ENCODE results near the gene SH2D4B.

SH2D4B gene

DNA sequence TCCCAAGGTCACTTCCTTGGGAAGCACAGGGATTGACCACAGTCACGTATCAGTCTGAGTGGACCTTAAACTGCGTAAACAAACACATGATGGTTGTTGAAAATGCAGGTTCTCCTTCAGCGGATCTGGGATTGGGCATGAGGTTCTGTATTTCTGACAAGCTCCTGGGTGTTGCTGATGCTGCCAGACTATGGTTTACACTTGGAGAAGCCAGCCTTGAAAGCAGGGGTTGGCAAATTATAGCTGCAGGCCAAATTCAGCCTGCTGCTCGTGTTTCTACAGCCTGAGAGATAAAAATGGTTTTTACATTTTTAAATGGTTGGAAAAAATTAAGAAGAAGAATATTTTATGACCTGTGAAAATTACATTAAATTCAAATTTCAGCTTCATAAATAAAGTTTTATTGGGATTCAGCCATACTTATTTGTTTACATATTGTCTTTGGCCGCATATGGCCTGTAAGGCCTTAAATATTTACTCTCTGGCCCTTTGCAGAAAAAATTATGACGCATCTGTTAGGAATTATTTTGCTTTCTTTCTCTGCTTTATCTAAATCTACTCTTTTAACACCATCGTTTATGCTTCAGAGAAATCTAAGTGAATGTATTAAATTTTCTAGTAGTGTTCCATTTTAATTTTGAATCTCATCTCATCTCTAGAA is 109.6 kb downstream of the SH2D4B start:
- DNase-seq: no peak

DNA sequence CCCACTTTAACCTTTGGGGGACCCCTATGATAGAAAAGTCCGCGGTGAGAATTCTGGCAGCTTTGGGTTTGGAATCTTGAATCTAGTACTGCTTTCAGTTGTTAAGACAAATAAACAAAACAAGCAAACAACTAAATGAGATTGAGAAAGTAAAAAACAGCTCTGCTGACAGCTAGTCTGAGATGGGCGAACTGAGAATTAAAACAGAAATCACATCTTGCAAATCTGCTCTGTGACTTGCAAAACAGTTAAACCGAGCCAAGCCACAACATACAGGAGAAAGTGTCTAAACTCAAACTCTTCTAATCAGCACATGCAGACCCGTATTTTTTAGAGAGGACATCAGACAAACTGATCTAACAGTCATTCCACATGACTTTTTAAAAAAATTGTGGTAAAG is 110.4 kb downstream of the SH2D4B start:
- DNase-seq: no peak

- no peak for DNase-seq
Measured at GRCh38 chr10:80649183-80649582, 111.5 kb downstream of the SH2D4B start.

- no peak for DNase-seq
Measured at GRCh38 chr10:80655898-80656297, 118.2 kb downstream of the SH2D4B start.

- no peak for DNase-seq
Measured at GRCh38 chr10:80658068-80658467, 120.4 kb downstream of the SH2D4B start.

GRCh38 chr10:80659289-80659688 is 121.6 kb downstream of the SH2D4B start:
- no peak for DNase-seq

DNA sequence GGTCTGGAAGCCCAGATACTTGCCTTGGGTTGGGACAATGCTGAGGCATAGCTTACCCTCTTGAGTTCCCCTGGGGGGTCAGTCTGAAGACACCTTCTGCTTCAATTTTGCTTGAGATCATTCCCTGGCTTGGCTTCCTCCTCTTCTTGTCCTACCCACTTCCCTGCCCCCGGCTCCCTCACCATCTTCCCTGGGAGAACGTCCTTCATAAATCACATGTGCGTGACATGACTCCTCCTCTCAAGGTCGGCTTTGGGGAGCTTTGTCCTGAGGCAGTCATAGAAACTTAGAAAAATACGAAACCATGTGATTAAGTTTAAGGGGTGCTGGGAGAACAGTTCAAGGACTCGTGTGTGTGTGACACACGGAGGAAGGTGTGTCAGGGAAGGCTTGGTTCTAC is 122.6 kb downstream of the SH2D4B start:
- no peak for DNase-seq

DNA sequence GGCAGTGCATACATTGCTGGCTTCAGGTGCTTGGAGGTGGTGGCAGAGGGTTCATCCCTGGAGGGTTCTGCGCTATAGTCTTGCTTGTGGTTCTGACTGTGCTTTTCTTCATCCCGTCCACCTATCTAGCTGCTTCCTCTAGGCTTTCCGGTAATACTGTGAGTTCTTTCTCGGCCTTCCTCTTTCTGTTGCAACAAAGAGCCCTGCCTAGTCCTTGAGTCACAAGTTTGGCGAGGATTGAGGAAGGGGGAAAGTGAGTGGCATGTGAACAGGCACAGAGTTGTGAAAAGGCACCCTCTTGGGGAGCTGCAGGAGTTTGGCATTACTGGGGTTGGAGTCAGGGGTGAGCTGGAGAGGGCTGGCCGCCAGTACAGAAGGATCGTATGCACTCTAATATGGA is 123.0 kb downstream of the SH2D4B start:
- no peak for DNase-seq

GRCh38 chr10:80661526-80661925 is 123.8 kb downstream of the SH2D4B start:
- DNase-seq: no peak

- peak; percentile 39 for DNase-seq
Measured at GRCh38 chr10:80662429-80663261, 124.9 kb downstream of the SH2D4B start.

DNA sequence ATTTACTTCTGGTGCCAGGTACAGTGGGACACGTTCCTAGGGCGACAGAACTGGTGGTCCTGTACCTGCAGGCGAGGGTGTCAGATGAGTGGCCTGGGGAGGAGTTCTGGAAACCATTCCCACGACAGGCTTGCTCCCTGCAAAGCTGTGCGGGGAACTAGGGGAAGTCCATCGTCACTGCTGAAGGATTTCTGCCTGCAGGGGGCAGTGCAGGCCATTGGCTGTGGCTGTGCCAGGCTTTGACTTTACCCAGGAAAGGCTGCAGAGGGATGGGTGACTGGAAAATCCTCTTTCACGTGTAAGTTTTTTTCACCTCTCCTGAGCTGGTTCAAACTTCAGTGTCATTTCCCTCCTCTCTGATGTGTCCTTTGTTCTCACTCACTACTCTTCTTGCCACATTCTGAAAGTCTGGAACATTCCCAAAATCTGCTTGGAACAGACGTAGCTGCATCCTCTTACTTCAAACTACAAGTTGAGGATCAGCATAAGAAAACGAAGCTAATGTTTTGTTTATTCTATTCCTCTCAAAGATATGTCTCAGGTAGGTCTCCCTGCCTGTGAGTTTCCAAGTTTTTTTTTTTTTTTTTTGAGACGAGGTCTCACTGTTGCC is 126.5 kb downstream of the SH2D4B start:
- no peak for DNase-seq

DNA sequence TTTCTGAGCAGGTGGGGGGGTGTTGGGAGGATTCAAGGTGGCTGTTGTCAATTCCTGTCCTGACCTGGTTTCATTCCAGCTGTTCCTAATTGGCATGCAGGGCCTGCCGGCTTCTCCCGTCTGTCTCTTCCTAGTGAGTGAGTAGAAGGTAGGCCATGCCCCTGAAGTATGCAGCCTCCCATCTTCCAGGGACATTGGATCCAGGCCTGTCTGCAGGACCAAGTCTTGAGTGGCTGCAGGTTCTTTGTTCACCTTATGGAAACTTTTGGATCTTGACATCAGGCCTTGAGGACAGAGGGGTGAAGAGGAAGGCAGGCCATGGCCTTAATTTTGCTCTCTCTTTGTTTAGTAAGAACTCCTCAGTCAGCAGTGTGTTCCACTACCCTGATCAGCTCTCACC is 131.8 kb downstream of the SH2D4B start:
- DNase-seq: no peak

GRCh38 chr10:80670774-80671173 is 133.1 kb downstream of the SH2D4B start:
- no peak for DNase-seq

- DNase-seq: no peak
Measured at GRCh38 chr10:80671847-80672246, 134.1 kb downstream of the SH2D4B start.

DNA sequence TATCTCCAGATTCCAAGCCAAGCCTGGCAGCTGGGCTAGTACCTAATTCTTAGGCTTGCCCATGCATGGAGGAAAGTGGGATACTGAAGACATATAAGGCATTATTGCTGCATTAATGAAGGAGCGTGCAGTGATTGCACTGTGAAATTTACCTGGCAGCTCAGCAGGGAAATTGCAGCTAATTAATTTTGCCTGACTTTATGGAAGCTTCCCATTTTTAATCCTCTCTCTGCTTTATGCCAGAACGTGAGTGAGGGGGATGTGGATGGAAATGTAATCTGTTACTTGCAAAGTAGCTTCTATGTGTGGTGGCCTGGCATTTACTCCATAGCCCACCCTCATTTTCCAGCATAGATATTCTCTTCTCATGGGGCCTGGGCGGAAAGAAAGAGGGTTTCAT is 134.9 kb downstream of the SH2D4B start:
- no peak for DNase-seq

- DNase-seq: no peak
Measured at GRCh38 chr10:80674809-80675208, 137.1 kb downstream of the SH2D4B start.

GRCh38 chr10:80681142-80681541 is 143.4 kb downstream of the SH2D4B start:
- no peak for DNase-seq

GRCh38 chr10:80684259-80684658 is 146.6 kb downstream of the SH2D4B start:
- DNase-seq: no peak

DNA sequence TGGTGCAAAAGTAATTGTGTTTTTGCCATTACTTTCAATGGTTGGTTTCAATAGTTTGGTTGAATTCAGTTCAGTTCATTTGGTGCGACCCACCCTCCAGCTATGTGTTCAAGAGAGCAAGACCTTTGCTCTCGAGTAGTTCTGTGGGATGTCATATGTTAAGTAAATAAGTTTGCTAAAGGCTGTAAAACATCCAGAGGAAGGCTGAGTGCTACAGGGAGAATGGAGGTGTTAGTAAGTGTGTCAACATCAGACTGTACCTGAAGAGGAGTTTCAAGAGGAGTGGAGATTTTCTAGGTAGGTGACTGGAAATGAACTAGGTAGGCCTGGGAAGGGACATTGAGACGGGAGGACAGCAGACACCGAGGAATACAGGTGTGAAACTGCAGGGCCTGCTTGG is 147.7 kb downstream of the SH2D4B start:
- no peak for DNase-seq

DNA sequence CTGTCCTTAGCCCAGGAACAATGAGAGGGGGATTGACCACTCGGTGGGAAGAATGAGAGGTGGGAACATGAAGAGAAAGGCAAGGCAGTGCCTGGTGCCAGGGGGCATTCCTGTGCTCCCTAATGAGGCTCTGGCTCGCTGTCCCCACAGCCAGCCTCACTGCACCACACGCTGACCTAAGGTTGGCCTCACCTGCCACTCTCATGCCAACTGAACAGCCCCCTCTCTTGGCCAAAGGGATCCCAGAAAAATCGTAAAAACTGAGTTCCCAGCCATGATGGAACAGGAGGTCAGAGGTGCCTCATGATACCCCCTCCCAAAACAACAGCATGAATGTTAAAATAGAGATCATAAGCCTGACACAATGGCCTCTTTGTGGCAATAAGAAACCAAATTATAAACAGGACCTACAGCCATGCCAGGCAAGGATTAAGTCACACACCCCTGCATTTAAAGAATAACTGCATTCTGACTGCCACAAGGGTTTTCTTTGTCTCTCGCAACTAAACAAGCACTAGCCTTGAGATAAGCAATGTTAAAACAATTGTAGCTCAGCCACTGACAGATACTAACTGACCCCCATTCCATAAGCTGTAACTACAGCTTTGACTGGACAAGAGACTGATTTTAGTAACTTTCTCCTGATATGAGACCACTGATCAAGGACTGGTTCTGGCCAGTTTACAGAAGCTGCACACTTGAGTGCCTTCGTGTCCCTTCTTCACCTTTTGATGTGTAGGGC is 149.2 kb downstream of the SH2D4B start:
- no peak for DNase-seq

- DNase-seq: no peak
Measured at GRCh38 chr10:80687476-80687789, 149.7 kb downstream of the SH2D4B start.

- DNase-seq: no peak
Measured at GRCh38 chr10:80690434-80690833, 152.7 kb downstream of the SH2D4B start.

GRCh38 chr10:80691441-80691840 is 153.7 kb downstream of the SH2D4B start:
- no peak for DNase-seq

DNA sequence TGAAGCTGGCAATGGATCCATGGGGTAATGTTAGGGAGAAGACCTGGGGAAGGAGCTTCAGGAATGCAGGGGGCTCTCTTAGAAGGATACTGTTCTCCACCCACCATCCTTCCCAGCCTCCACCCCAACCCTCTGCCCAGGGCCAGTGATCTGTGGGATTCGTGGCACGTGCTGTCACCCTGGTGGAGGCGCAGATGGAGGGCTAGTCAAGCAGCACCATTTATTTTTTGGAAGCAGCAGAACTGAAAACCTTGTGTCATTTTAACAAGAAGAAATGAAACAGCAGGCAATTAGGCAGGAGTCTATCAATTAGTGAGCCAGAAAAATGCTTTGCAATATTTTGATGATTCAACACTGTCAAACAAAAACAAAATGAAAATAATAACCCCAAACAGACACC is 155.9 kb downstream of the SH2D4B start:
- DNase-seq: no peak
